Prostate gland (tissue), 2 donors: ENCODE measurements around the gene ZGPAT.

ENCODE experiments used
- CTCF ChIP-seq, 4 experiments: fragments of 200-600 bp in 2 of 4; fragments of 450-650 bp in 2 of 4; sonication (generic) in 2 of 4; IDR thresholded peaks; 1 replicate in 3 of 4; 2 replicates in 1 of 4; pipeline ENCODE4 v1.5.1; 2016 to 2019; ENCODE audit warnings: antibody characterized with exemption in 4 of 4, mild to moderate bottlenecking in 2 of 4, moderate library complexity in 2 of 4
- POLR2A ChIP-seq: fragments of 450-650 bp; IDR thresholded peaks from one replicate; pipeline ENCODE4 v1.6.1; 2016; ENCODE audit warnings: antibody characterized with exemption, mild to moderate bottlenecking
- POLR2AphosphoS5 ChIP-seq: sonication (generic); formaldehyde crosslinking; IDR thresholded peaks from one replicate; pipeline ENCODE4 v1.6.1; 2017; ENCODE audit warnings: antibody characterized with exemption

- TF ChIP-seq CTCF (IDR thresholded peaks at IDR 0.05), result no peak
- TF ChIP-seq POLR2AphosphoS5, result no peak
- no peak for TF ChIP-seq POLR2A
These were observed 40.5 kb downstream of the ZGPAT start for GRCh38 chr20:63748070-63748933.
